Measurements from ENCODE around the gene LGR4.

DNA sequence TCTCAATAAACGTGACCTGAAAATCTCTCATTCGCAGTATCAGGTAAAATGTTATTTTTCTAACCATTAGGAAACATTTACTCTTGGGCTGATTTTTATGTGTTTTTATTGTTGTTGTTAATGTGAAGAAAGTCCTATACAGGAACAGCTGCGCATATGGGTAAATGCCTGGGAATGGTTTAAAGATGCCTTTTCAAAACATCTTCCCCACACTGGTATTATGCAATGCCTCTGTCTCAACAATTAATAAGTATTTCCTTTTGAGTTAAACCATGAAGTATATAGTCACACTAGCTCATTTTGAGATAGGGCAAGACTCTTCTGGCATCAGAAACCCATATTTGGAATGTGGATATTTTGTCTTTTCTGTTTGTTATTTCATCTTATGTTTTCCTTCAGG is 47.6 kb upstream of the LGR4 start:
- TF ChIP-seq YY1 (IDR thresholded peaks at IDR 0.05; ENCODE audit: insufficient read depth, insufficient read length), result no peak
- TF ChIP-seq ZNF274 (IDR thresholded peaks at IDR 0.05; ENCODE audit: low read depth, low read length), result no peak
